HepG2 (cell line): Measurements from ENCODE around the gene PTEN. TPM values are rescaled to one million over a fixed set of nuclear protein-coding genes. Genes with fewer than 3 reads are reported as not detected.
A peak's percentile ranks its signal among the peaks of the same experiment; 100 is the strongest.

Experiments
- CC2D1A ChIP-seq: sonication (generic); formaldehyde crosslinking; IDR thresholded peaks from 2 replicates; pipeline ENCODE4 v1.8.1; 2023; ENCODE audit warnings: mild to moderate bottlenecking, missing genetic modification reagents
- CHD2 ChIP-seq: IDR thresholded peaks from 2 replicates; pipeline ENCODE4 v1.6.1; 2011; ENCODE audit warnings: low read depth, low read length, improper control_type of control experiment
- GABPA ChIP-seq, 2 experiments: IDR thresholded peaks; 2 replicates each; pipeline ENCODE4 v1.6.1; 2011 to 2016; ENCODE audit warnings: low read depth in 2 of 2, low read length in 1 of 2, missing biosample characterization in 1 of 2, missing genetic modification characterization in 1 of 2
- GATA4 ChIP-seq: sonication (generic); IDR thresholded peaks from 2 replicates; pipeline ENCODE4 v1.6.1; 2016; ENCODE audit warnings: antibody characterized with exemption, low read depth, borderline replicate concordance
- NCOA5 ChIP-seq: sonication (generic); formaldehyde crosslinking; IDR thresholded peaks from 2 replicates; pipeline ENCODE4 v1.4.0; 2020; ENCODE audit warnings: missing genetic modification reagents
- SIN3B ChIP-seq: fragments of 150-350 bp; IDR thresholded peaks from 2 replicates; pipeline ENCODE4 v1.6.1; 2014; ENCODE audit warnings: low read length
- SMAD3 ChIP-seq: sonication (generic); formaldehyde crosslinking; IDR thresholded peaks from 2 replicates; pipeline ENCODE4 v1.4.0; 2020; ENCODE audit warnings: missing genetic modification reagents
- TBX2 ChIP-seq: sonication (generic); formaldehyde crosslinking; IDR thresholded peaks from 2 replicates; pipeline ENCODE4 v1.5.0; 2020; ENCODE audit warnings: missing genetic modification reagents, mild to moderate bottlenecking, borderline replicate concordance
- THAP11 ChIP-seq: IDR thresholded peaks from 2 replicates; pipeline ENCODE4 v1.6.1; 2016; ENCODE audit warnings: missing biosample characterization, missing genetic modification reagents
- TOE1 ChIP-seq: sonication (generic); formaldehyde crosslinking; IDR thresholded peaks from 2 replicates; pipeline ENCODE4 v1.4.0; 2020; ENCODE audit warnings: mild to moderate bottlenecking, missing genetic modification reagents
- ZFP82 ChIP-seq: sonication (generic); formaldehyde crosslinking; IDR thresholded peaks from 2 replicates; pipeline ENCODE4 v1.5.1; 2020; ENCODE audit warnings: mild to moderate bottlenecking, missing genetic modification reagents, borderline replicate concordance
- ZNF282 ChIP-seq: fragments of 450-650 bp; IDR thresholded peaks from 2 replicates; pipeline ENCODE4 v1.6.1; 2018; ENCODE audit not compliant: partially characterized antibody
- ZNF30 ChIP-seq: sonication (generic); formaldehyde crosslinking; IDR thresholded peaks from 2 replicates; pipeline ENCODE4 v1.5.0; 2020; ENCODE audit warnings: mild to moderate bottlenecking, missing genetic modification reagents
- ZNF333 ChIP-seq: sonication (generic); formaldehyde crosslinking; IDR thresholded peaks from 2 replicates; pipeline ENCODE4 v1.4.0; 2020; ENCODE audit warnings: mild to moderate bottlenecking, missing genetic modification reagents, borderline replicate concordance
- ZNF44 ChIP-seq: sonication (generic); formaldehyde crosslinking; IDR thresholded peaks from 2 replicates; pipeline ENCODE4 v1.5.1; 2020; ENCODE audit warnings: mild to moderate bottlenecking, missing genetic modification reagents
- ZNF552 ChIP-seq: sonication (generic); formaldehyde crosslinking; IDR thresholded peaks from 2 replicates; pipeline ENCODE4 v1.9.0; 2022; ENCODE audit warnings: missing genetic modification reagents, mild to moderate bottlenecking, borderline replicate concordance
- ZNF891 ChIP-seq: sonication (generic); formaldehyde crosslinking; IDR thresholded peaks from 2 replicates; pipeline ENCODE4 v1.5.0; 2020; ENCODE audit warnings: mild to moderate bottlenecking, missing genetic modification reagents
- ZSCAN30 ChIP-seq: sonication (generic); formaldehyde crosslinking; IDR thresholded peaks from 2 replicates; pipeline ENCODE4 v1.5.0; 2020; ENCODE audit warnings: mild to moderate bottlenecking, missing genetic modification reagents
- polyA plus RNA-seq, 8 experiments: library from polyadenylated mRNA; depleted of rRNA in 3 of 8; stranded (reverse) in 7 of 8; unstranded in 1 of 8; fragments of >200 nt; fragmentation: Illumina TruSeq in 4 of 8; extraction: Trizol in 4 of 8; gene quantifications; 2 replicates each; pipeline versions ENCODE4 v1.2.1 to v1.2.3, GENCODE V29; 2011 to 2016; ENCODE audit warnings: low read depth in 4 of 8, missing spikeins in 1 of 8, mixed read lengths in 1 of 8; ENCODE audit not compliant: insufficient read depth in 1 of 8
- total RNA-seq, 5 experiments: library from RNA; depleted of rRNA; stranded (reverse); fragments of >200 nt; fragmentation: Illumina TruSeq; extraction: Trizol; gene quantifications; 2 replicates each; pipeline ENCODE4 v1.2.3, GENCODE V29; 2016; ENCODE audit warnings: low read depth in 1 of 5
- TF ChIP-seq, protein P1 (sequence below): IDR thresholded peaks from 2 replicates; pipeline ENCODE4 v1.6.1; 2016; ENCODE audit warnings: low read depth
- TF ChIP-seq, protein P2 (sequence below): IDR thresholded peaks from 2 replicates; pipeline ENCODE4 v1.6.1; 2016
- TF ChIP-seq, protein P3 (sequence below): sonication (generic); formaldehyde crosslinking; IDR thresholded peaks from 2 replicates; pipeline ENCODE4 v1.5.1; 2020; ENCODE audit warnings: missing genetic modification reagents, mild to moderate bottlenecking, borderline replicate concordance
- TF ChIP-seq, protein P4 (sequence below): sonication (generic); formaldehyde crosslinking; IDR thresholded peaks from 2 replicates; pipeline ENCODE4 v1.8.0; 2022; ENCODE audit warnings: mild to moderate bottlenecking, missing genetic modification reagents
- TF ChIP-seq, protein P5 (sequence below): sonication (generic); formaldehyde crosslinking; IDR thresholded peaks from 2 replicates; pipeline ENCODE4 v1.4.0; 2020; ENCODE audit warnings: missing genetic modification reagents, borderline replicate concordance
- TF ChIP-seq, protein P6 (sequence below): IDR thresholded peaks from 2 replicates; pipeline ENCODE4 v1.6.1; 2012; ENCODE audit warnings: inconsistent platforms

PTEN gene
- total and polyA plus RNA-seq, 2 of the 13 experiments (the other 11 are each of a cell fraction or from before 2014, with no cell fraction given): 30.3 to 61.3 TPM

DNA sequence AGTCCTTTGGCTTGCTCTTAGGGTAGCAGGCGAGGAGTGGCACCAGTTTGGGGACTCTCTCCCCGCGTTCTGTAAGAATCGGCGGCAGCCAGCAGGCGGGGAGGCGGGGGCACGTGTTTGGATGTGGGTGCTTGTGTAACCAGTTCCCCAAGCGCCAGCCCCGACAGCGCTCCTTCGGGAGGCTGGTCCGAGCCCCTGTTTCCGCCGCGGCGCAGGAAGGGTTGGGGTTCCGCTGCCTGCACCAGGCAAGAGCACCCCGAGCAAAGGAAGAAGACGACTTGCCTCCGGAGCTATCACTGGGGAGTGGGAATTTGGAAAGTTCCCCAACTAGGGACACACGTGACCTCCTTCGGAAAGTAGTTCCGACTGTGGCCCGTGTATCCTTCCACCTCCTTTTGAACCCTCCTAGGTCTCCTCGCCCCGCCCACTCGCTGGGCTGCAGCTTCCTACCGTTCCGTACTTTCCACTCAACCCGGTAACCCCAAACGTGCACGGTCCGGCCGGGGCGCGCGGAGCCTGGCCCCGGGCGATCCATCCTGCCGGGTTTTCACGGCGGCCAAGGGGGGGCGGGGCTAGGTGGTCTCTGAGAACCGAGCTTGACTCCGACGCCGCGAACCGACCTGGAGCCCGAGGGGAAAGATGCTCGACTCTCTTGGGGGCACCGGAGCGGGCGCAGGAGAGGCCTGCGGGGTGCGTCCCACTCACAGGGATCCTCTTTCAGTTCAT lies 1.3 kb upstream of the PTEN start (continued):
- TF ChIP-seq, protein P1, sequence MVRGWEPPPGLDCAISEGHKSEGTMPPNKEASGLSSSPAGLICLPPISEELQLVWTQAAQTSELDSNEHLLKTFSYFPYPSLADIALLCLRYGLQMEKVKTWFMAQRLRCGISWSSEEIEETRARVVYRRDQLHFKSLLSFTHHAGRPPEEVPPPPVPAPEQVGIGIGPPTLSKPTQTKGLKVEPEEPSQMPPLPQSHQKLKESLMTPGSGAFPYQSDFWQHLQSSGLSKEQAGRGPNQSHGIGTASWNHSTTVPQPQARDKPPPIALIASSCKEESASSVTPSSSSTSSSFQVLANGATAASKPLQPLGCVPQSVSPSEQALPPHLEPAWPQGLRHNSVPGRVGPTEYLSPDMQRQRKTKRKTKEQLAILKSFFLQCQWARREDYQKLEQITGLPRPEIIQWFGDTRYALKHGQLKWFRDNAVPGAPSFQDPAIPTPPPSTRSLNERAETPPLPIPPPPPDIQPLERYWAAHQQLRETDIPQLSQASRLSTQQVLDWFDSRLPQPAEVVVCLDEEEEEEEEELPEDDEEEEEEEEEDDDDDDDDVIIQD (CRISPR knock-in tag): peak; percentile 97
- TF ChIP-seq SMAD3 (CRISPR knock-in tag) (peak; percentile 97), SIN3B (no peak), NCOA5 (CRISPR knock-in tag) (no peak), GABPA (IDR thresholded peaks at IDR 0.05; ENCODE audit: low read depth, low read length) (no peak; the same call in 1 of the 2 replicates), GABPA (CRISPR knock-in tag; IDR thresholded peaks at IDR 0.05; ENCODE audit: low read depth) (peak; percentile 55; the same call in 1 of the 2 replicates), ZNF891 (CRISPR knock-in tag) (peak; percentile 90; the same call in 1 of the 2 replicates), GATA4 (peak; percentile 54; the same call in 1 of the 2 replicates), ZFP82 (CRISPR knock-in tag) (no peak), ZNF282 (no peak), CC2D1A (CRISPR knock-in tag) (no peak), CHD2 (peak; percentile 86), ZNF44 (CRISPR knock-in tag) (peak; percentile 68; the same call in 1 of the 2 replicates), ZNF552 (CRISPR knock-in tag) (no peak; the same call in 1 of the 2 replicates), TBX2 (CRISPR knock-in tag) (peak; percentile 54; the same call in 1 of the 2 replicates), TOE1 (CRISPR knock-in tag) (peak; percentile 71; the same call in 1 of the 2 replicates), ZNF333 (no peak; the same call in 1 of the 2 replicates), ZSCAN30 (CRISPR knock-in tag) (peak; percentile 95; the same call in 1 of the 2 replicates), THAP11 (CRISPR knock-in tag) (peak; percentile 85), ZNF30 (CRISPR knock-in tag) (no peak)
- TF ChIP-seq, protein P2, sequence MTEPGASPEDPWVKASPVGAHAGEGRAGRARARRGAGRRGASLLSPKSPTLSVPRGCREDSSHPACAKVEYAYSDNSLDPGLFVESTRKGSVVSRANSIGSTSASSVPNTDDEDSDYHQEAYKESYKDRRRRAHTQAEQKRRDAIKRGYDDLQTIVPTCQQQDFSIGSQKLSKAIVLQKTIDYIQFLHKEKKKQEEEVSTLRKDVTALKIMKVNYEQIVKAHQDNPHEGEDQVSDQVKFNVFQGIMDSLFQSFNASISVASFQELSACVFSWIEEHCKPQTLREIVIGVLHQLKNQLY (CRISPR knock-in tag): no peak; the same call in 1 of the 2 replicates
- TF ChIP-seq, protein P3, sequence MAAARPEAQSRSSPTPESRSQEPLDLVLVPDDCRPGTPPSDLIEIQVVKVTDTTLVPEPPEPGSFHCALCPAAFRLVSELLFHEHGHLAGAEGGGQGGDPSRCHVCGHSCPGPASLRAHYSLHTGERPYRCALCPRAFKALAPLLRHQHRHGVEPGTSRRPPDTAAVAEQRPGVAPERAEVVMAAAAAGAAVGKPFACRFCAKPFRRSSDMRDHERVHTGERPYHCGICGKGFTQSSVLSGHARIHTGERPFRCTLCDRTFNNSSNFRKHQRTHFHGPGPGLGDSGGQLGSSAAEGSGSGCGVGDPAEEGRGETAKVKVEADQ: peak; percentile 96
- TF ChIP-seq, protein P4, sequence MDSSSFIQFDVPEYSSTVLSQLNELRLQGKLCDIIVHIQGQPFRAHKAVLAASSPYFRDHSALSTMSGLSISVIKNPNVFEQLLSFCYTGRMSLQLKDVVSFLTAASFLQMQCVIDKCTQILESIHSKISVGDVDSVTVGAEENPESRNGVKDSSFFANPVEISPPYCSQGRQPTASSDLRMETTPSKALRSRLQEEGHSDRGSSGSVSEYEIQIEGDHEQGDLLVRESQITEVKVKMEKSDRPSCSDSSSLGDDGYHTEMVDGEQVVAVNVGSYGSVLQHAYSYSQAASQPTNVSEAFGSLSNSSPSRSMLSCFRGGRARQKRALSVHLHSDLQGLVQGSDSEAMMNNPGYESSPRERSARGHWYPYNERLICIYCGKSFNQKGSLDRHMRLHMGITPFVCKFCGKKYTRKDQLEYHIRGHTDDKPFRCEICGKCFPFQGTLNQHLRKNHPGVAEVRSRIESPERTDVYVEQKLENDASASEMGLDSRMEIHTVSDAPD (CRISPR knock-in tag): peak; percentile 50
- TF ChIP-seq, protein P5, sequence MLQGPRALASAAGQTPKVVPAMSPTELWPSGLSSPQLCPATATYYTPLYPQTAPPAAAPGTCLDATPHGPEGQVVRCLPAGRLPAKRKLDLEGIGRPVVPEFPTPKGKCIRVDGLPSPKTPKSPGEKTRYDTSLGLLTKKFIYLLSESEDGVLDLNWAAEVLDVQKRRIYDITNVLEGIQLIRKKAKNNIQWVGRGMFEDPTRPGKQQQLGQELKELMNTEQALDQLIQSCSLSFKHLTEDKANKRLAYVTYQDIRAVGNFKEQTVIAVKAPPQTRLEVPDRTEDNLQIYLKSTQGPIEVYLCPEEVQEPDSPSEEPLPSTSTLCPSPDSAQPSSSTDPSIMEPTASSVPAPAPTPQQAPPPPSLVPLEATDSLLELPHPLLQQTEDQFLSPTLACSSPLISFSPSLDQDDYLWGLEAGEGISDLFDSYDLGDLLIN (CRISPR knock-in tag): peak; percentile 89; the same call in 1 of the 2 replicates
- TF ChIP-seq, protein P6, sequence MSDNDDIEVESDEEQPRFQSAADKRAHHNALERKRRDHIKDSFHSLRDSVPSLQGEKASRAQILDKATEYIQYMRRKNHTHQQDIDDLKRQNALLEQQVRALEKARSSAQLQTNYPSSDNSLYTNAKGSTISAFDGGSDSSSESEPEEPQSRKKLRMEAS: peak; percentile 86
